Stimulated activated naive CD8-positive, alpha-beta T cell treated with anti-CD3 and anti-CD28 coated beads, Interleukin-15, Interleukin-2, amounts not matched to agents 100 ng/mL and 50 ng/mL, for 24 hours (primary cell): ENCODE data around the gene SAMD11.
A peak's percentile ranks its signal among the peaks of the same experiment; 100 is the strongest.
"Not testable (repeated sequence)": the region's sequence is repeated elsewhere in the genome, so short reads cannot be mapped to it uniquely, and the experiment has no call there.

Experiments
- H3K27ac Mint-ChIP-seq: one replicate; pipeline ENCODE4 v1.8.0; 2021; ENCODE audit warnings: mild to moderate bottlenecking, mixed read lengths
- H3K27me3 Mint-ChIP-seq: one replicate; pipeline ENCODE4 v1.8.0; 2021; ENCODE audit warnings: mixed read lengths
- H3K36me3 Mint-ChIP-seq: one replicate; pipeline ENCODE4 v1.8.0; 2021; ENCODE audit warnings: low read depth, mixed read lengths
- H3K4me1 Mint-ChIP-seq: one replicate; pipeline ENCODE4 v1.8.0; 2021; ENCODE audit warnings: low read depth, mixed read lengths
- H3K4me3 Mint-ChIP-seq: one replicate; pipeline ENCODE4 v1.8.0; 2021; ENCODE audit warnings: mild to moderate bottlenecking, mixed read lengths
- H3K9me3 Mint-ChIP-seq: one replicate; pipeline ENCODE4 v1.8.0; 2021; ENCODE audit warnings: mixed read lengths

The SAMD11 gene

DNA sequence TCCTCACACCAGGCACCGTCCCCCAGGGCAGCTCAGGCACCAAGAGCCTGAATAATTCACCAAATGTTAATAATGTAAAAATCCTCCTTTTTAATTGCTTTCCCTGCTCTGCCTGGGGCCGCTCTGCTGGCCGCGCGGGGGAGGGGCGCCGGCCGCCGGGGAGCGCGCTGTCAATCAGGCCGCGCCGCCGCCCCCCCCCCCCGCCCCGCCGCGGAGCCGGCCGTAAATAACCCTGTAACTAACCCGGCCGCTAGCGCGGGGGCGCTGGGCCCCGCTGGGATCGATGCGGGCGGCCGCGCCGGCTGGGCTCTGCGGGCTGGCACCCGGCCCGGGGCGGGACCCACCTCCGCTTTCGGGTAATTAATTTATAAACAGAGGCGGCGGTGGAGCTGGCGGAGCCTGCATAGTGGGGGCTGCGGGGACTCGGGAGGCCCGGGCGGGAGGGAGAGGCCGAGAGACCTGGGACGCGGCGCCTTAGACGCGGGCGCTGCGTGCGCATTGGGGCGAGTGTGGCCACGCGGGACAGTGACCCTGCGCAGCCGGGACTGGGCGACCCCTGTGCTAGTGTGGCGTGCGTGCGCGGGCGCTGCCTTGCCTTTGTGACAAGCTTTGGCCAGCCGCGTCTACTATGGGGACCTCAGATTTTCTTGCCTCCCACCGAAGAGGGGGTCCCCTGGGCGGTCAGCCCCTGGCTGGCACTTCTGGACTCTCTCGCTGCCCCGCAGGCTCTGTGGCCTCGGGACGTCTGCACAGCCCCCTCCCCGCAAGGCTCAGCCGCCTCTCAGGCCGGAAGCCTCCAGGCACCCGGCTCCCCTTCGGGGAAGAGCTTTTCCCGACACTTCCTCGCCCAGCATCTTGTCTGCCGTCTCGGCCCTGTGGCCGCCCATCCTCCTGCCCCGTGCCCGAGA, 16.6 kb downstream of the SAMD11 start:
- peak overlapping the region; percentile 35 for H3K4me3 Mint-ChIP-seq
- peaks cover 9% of the 10 kb centered on the region for H3K4me1 Mint-ChIP-seq
- H3K27ac Mint-ChIP-seq: no peak overlapping the region
- H3K36me3 Mint-ChIP-seq: peaks cover 6% of the 10 kb centered on the region
- peaks cover 21% of the 10 kb centered on the region for H3K27me3 Mint-ChIP-seq
- no peaks in the 10 kb centered on the region for H3K9me3 Mint-ChIP-seq

- Mint-ChIP-seq H3K27me3 (peaks cover 16% of the 10 kb centered on the region), H3K27ac (no peak overlapping the region), H3K4me3 (peak overlapping the region; percentile 57), H3K4me1 (peaks cover 9% of the 10 kb centered on the region), H3K36me3 (peaks cover 13% of the 10 kb centered on the region), H3K9me3 (no peaks in the 10 kb centered on the region)
Measured at GRCh38 chr1:941015-941587, 17.4 kb downstream of the SAMD11 start.

GRCh38 chr1:941588-942383, 18.1 kb downstream of the SAMD11 start:
- peaks cover 16% of the 10 kb centered on the region for H3K27me3 Mint-ChIP-seq
- H3K27ac Mint-ChIP-seq: no peak overlapping the region
- H3K9me3 Mint-ChIP-seq: no peaks in the 10 kb centered on the region
- peaks cover 9% of the 10 kb centered on the region for H3K4me1 Mint-ChIP-seq
- peak overlapping the region; percentile 57 for H3K4me3 Mint-ChIP-seq
- H3K36me3 Mint-ChIP-seq: peaks cover 14% of the 10 kb centered on the region

- Mint-ChIP-seq H3K27ac (no peak overlapping the region), H3K27me3 (peaks cover 16% of the 10 kb centered on the region), H3K4me1 (peaks cover 9% of the 10 kb centered on the region), H3K4me3 (no peak overlapping the region), H3K9me3 (no peaks in the 10 kb centered on the region), H3K36me3 (peaks cover 19% of the 10 kb centered on the region)
Measured at GRCh38 chr1:942411-942821, 18.7 kb downstream of the SAMD11 start.

DNA sequence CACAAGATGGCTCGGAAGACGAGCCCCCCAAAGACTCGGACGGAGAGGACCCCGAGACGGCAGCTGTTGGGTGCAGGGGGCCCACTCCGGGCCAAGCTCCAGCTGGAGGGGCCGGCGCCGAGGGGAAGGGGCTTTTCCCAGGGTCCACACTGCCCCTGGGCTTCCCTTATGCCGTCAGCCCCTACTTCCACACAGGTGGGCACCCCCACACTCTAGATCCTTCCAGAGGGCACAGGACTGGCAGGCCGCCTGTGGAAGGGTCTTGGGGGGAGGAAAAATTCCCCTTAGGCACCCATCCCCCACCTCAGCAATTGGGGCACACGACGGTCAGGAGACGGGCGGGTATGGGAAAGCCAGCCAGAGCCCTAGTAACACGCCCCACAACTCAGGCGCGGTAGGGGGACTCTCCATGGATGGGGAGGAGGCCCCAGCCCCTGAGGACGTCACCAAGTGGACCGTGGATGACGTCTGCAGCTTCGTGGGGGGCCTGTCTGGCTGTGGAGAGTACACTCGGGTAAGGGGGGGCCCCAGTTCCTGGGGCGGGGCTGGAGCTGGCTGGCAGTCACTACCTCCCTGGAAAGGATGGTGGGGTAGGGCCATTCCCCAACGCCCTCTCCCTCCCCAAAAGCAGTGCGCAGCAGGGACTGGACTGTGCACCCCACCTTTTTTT, 19.3 kb downstream of the SAMD11 start:
- peaks cover 9% of the 10 kb centered on the region for H3K4me1 Mint-ChIP-seq
- peaks cover 19% of the 10 kb centered on the region for H3K36me3 Mint-ChIP-seq
- no peak overlapping the region for H3K4me3 Mint-ChIP-seq
- H3K9me3 Mint-ChIP-seq: no peaks in the 10 kb centered on the region
- H3K27ac Mint-ChIP-seq: no peak overlapping the region
- peaks cover 13% of the 10 kb centered on the region for H3K27me3 Mint-ChIP-seq

GRCh38 chr1:943545-944340, 20.0 kb downstream of the SAMD11 start:
- Mint-ChIP-seq H3K27me3 (peaks cover 9% of the 10 kb centered on the region), H3K36me3 (peaks cover 21% of the 10 kb centered on the region), H3K4me1 (peaks cover 9% of the 10 kb centered on the region), H3K4me3 (no peak overlapping the region), H3K9me3 (no peaks in the 10 kb centered on the region), H3K27ac (no peak overlapping the region)

GRCh38 chr1:944341-945325, 20.9 kb downstream of the SAMD11 start:
- H3K27me3 Mint-ChIP-seq: peaks cover 7% of the 10 kb centered on the region
- peaks cover 30% of the 10 kb centered on the region for H3K36me3 Mint-ChIP-seq
- no peaks in the 10 kb centered on the region for H3K9me3 Mint-ChIP-seq
- peaks cover 9% of the 10 kb centered on the region for H3K4me1 Mint-ChIP-seq
- no peak overlapping the region for H3K4me3 Mint-ChIP-seq
- no peak overlapping the region for H3K27ac Mint-ChIP-seq

- H3K36me3 Mint-ChIP-seq: peaks cover 42% of the 10 kb centered on the region
- no peak overlapping the region for H3K4me3 Mint-ChIP-seq
- H3K27ac Mint-ChIP-seq: no peak overlapping the region
- H3K27me3 Mint-ChIP-seq: peaks cover 5% of the 10 kb centered on the region
- no peaks in the 10 kb centered on the region for H3K9me3 Mint-ChIP-seq
- H3K4me1 Mint-ChIP-seq: peaks cover 5% of the 10 kb centered on the region
Measured at GRCh38 chr1:945688-946556, 22.2 kb downstream of the SAMD11 start.

DNA sequence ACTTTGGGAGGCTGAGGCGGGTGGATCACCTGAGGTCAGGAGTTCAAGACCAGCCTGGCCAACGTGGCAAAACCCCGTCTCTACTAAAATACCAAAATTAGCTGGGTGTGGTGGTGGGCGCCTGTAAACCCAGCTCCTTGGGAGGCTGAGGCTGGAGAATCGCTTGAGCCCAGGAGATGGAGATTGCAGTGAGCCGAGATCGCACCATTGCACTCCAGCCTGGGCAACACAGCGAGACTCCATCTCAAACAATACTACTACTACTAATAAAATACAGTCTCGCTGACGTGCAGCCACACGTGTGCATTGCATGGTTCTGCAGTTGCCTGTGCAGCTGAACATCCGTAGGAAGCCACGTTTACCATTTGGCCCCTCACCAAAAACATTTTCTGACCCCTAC, 23.1 kb downstream of the SAMD11 start:
- H3K9me3 Mint-ChIP-seq, H3K27me3 Mint-ChIP-seq, H3K4me1 Mint-ChIP-seq, H3K4me3 Mint-ChIP-seq, H3K27ac Mint-ChIP-seq: not testable (repeated sequence)
- H3K36me3 Mint-ChIP-seq: peaks cover 48% of the 10 kb centered on the region

- no peak overlapping the region for H3K27ac Mint-ChIP-seq
- H3K9me3 Mint-ChIP-seq: no peaks in the 10 kb centered on the region
- peaks cover 48% of the 10 kb centered on the region for H3K36me3 Mint-ChIP-seq
- no peaks in the 10 kb centered on the region for H3K27me3 Mint-ChIP-seq
- no peak overlapping the region for H3K4me3 Mint-ChIP-seq
- H3K4me1 Mint-ChIP-seq: no peaks in the 10 kb centered on the region
Measured at GRCh38 chr1:947958-948357, 24.2 kb downstream of the SAMD11 start.

DNA sequence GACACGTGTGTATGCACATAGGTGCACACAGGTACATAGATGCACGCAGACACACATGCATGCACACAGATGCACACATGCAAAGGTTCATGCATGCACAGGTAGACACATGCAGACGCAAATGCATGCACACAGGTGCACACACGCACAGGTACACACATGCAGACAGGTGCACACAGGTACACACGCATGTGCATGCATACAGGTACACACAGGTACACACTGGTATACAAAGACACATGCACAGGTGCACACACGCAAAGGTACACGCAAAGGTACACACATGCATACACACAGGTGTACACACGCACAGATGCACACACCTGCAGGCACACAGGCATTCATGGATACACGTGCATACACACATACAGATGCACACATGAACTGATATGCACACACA, 26.5 kb downstream of the SAMD11 start:
- H3K36me3 Mint-ChIP-seq: peaks cover 62% of the 10 kb centered on the region

GRCh38 chr1:950881-951280, 27.2 kb downstream of the SAMD11 start:
- Mint-ChIP-seq H3K27ac (no peak overlapping the region), H3K4me3 (no peak overlapping the region), H3K9me3 (no peaks in the 10 kb centered on the region), H3K4me1 (no peaks in the 10 kb centered on the region), H3K27me3 (no peaks in the 10 kb centered on the region), H3K36me3 (peaks cover 60% of the 10 kb centered on the region)

More for the DNA sequence above, 26.5 kb downstream of the SAMD11 start:
- Mint-ChIP-seq H3K4me1 (no peaks in the 10 kb centered on the region), H3K9me3 (no peaks in the 10 kb centered on the region), H3K27me3 (no peaks in the 10 kb centered on the region), H3K4me3 (no peak overlapping the region), H3K27ac (no peak overlapping the region)
